GM11168 (cell line): ENCODE data around the gene SCN5A.

Experiments
- in situ Hi-C: fragments of 300-500 bp; cut with MboI; formaldehyde crosslinking; loops from one replicate; pipeline ENCODE4 v1.12.0; 2022; ENCODE audit warnings: low sequenced_read_pairs; ENCODE audit not compliant: unreplicated experiment

Gene SCN5A

DNA sequence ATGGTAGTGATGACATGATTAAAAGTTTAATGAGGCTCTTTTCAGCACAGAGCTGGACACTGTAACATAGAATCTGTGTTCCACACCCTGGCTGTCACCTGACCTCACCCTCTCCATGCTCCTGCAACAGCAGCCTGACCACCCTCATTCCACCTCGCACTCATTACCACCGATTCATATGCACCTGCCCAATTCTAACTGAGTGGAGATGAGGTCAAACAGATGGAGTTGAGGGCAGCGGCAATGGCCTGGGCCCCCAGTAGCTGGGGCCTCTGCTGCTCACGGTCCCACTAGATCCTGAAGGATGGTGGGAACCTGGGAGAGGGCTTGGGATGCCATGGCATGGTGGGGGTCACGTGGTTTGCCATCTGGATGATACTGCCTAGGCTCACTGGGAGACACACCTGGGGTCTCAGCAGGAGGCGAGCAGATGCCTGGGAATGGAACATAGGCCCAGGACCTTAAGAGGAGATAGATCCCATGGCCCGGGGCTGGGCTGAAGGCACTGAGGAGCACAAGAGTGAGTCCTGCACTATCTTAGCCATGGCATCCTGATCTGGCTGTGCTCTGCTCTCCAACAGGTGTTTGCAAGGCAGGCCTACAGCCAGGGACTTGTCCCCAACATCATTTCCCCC is 1.3 kb downstream of the SCN5A start:
- in situ Hi-C loops, result loop anchor here (10.0 kb wide), 1 partner anchor 123 kb away; no protein-coding TSS in a partner anchor

DNA sequence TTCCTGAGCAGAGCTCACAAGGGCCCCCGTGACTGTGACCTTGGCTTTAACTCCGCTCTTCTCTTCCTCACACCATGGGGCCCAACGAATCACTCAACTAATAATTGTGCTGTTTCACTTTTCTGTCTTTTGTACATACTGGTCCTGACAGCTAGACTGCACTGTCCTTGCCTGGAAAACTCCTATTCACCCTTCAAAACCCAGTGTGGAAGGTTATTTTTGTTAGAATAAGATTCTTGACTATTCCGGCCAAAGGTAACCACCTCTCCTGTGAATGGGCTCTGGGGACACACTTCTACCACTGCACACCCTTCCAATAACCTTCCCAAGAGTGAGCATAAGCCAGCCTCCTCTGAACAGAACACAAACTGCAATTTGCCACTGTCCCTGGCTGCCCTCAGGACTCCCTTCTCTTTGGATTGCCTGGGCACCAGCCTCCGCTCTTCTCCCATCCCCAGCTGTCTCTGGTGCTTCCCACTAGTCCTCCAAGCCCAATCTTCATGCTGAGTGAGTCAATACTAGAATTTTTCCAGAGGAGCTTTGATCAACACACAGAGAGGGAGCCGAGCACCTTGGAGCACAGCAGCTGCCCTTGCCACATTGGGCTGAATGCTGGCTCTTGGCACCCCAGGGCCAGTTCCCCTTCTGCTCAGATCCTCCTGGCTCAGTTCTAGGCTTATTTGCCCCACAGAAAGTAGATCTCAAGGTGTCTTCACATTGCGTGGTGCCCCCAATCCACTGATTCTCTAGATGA is 2.1 kb downstream of the SCN5A start:
- in situ Hi-C loops, result loop anchor here (10.0 kb wide), 1 partner anchor 123 kb away; no protein-coding TSS in a partner anchor

DNA sequence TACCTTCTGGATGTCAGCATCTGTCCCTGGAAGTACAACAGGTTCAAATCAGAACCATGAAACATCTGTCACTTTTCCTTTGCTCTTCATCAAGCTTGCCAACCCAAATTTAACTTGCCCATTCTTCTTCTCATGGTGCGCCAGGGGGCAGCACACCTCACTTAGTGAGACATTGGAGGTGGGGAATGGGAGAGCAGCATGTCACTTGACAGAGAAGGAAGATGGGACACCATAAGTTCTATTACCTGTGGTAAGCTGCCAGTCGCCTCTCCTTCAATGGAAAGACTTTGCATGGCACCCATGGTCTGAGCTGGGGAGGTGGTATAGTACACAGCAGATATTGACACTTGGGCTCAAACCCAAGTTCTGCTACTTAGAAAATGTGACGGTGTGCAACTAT is 2.9 kb downstream of the SCN5A start:
- in situ Hi-C loops, result loop anchor here (10.0 kb wide), 1 partner anchor 122 kb away; no protein-coding TSS in a partner anchor

DNA sequence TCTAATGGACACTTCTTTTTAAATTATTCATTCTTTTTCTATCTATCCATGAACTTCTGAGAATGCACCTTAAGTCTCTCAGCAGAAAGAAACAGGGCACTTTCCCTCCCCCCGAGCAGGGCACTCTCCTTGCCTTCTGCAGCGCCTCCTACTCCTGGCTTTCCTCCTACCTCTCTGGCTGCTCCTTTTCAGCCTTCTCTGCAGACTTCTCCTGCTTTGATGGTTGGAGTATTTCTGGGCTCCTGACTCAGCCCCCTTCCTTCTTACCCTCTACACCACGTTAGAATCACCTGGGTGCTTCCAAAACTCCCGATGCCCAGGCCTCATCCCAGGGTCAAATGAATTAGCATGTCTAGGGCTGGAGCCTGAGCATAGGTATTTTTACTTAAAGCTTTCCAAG is 3.4 kb downstream of the SCN5A start:
- in situ Hi-C loops, result loop anchor here (10.0 kb wide), 1 partner anchor 121 kb away; no protein-coding TSS in a partner anchor

DNA sequence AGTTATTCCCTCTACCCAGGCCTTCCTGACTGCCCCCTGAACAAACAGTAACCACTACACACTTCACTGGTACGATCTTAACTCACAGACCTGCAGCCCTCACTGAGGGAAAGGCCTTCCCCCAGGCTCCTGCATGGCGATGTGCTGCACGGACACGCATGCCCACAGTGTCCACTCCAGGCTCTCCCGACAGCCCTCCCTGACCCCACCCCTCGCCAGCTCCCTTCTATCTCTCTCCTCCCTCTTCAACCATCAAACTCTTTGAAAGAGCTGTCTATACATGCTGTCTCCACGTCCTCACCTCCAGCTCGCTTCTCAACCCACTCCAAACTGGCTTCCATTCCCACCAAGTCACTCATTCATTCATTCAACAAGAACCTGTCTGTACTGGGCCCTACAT is 3.9 kb downstream of the SCN5A start:
- in situ Hi-C loops, result loop anchor here (10.0 kb wide), 1 partner anchor 121 kb away; no protein-coding TSS in a partner anchor

DNA sequence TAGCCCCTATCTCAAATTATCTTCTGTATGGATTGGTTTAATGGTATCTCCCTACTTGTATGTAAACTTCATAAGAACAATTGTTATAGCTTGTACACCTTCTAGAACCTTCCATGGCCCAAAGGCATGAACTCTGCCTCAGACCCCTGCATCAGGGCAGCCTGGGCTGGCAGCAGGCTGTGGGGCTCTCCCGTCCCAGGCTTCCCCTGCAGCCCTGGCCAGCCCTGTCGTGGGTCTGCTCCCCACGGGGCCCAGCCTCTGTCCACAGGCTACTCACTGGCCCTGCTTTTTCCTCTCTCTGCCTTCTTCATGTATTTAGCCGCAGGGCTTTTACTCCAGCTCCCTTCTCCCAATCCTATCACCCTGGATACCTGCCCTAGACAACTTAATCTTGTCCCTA is 4.4 kb downstream of the SCN5A start:
- in situ Hi-C loops, result loop anchor here (10.0 kb wide), 1 partner anchor 120 kb away; no protein-coding TSS in a partner anchor

DNA sequence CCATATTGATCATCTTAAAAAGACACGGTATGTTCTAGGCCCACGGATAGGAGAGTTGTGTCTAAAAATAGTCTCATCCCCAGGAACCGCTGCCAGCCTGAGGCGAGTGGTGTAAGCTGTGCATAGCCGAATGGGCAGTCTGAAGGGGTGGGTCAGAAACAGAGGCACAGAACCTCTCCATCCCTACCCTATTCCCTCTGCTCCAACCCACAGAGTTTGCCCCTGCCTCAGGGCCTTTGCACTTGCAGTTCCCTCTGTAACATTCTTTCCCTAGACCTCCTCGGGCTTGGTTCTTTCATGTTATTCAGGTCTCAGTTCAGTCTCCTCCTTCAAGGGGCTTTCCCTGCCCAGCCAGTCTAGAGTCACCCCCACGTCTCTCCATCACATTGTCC is 4.8 kb downstream of the SCN5A start:
- in situ Hi-C loops, result loop anchor here (10.0 kb wide), 1 partner anchor 120 kb away; no protein-coding TSS in a partner anchor

DNA sequence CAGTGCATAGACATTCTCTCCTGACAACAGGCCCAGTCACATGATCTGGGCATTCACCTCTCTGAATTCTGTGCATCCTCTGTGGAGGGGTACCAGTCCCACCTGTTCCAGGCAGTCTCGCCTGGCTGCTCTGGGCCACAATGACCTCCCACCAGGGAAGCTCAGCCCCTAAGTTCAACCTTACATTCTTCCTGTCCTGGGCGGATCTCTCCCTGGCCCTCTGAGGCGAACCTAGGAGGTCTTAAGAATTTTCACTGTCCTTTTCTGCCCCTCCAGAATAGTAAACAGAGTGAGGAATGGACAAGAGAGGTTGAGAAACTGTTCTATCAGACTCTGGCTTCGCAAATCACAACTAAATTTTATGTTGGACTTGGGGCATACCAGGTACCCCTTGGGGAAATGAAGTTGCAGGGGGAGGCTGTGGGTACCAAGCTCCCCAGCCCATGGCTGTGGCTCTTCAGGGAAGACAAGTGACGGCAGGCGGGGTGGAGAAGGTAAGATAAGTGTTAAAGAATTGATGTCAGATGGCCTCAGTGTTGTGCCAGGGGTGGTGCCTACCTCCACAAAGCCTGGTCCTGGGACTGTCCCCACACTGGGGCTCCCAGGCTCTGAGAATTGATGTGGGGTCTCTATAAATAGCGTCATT is 5.3 kb downstream of the SCN5A start:
- in situ Hi-C loops, result loop anchor here (10.0 kb wide), 1 partner anchor 119 kb away; no protein-coding TSS in a partner anchor

DNA sequence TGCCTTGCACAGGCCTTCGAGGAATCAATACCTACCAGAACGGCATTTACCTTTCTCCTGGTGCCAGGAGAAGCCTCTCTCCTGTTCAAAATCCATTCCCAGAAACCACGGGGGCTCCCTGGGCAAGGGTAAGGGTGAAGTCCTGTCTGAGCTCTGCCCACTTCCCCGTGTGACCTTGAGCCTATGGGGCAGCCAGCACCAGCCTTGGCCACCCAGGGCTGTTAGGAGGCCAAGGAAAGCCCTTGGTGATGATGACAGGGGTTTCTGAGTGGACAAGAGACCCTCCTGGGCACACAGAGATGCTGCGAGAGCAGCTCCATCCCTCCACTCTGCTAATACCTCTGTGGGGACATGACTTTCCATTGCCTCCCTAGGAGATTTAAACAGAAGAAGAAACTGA is 5.9 kb downstream of the SCN5A start:
- in situ Hi-C loops, result loop anchor here (10.0 kb wide), 1 partner anchor 119 kb away; no protein-coding TSS in a partner anchor

DNA sequence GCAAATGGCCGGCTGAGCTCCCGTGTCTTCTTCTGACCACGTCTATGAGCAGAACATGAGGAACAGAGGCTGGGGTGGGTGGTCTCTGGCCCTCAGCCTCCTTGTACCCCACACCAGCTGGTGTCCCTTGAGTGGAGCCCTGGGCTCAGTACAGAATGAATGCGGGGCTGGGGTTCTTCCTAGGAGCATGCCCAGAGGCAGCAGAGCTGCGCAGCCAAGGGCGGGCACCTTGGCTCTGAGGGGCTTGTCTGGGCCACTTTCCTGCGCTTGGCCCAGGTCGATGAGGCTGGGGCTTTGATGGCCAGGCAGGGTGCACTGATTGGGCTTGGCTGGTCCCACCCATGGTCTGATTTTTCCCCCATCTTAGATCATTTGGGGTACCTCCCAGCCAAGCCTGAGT is 6.4 kb downstream of the SCN5A start:
- in situ Hi-C loops, result loop anchor here (10.0 kb wide), 1 partner anchor 118 kb away; no protein-coding TSS in a partner anchor

DNA sequence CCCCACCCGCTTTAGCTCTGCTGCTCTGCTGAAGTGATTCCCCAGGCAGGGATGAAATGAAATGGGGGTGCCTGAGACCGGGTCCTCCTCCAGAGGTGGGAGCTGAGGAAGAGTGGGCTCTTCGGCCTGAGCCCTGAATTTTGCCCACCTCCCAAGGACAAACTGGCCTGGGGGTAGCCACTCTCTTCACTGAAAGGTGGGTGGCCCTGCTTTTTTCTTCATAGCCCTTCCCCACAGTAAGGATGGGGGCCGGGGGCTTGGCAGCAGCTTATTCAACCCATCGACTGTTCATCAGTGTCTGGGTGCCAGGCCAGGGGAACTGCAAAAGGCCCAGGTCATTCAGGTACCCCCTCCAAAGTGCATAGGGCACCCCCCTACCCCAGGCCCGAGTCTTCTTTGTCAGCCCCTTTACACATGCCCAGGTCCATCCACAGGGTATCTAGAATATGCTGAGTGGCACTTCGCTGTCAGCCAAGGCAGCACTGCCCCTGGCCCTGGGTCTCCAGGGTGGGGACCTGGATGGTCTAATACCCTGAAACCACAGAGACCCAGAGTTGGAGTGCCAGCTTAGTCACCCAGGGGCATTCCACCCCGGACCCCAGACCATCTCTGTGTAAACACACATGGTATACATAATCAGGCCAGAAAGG is 7.9 kb downstream of the SCN5A start:
- in situ Hi-C loops, result loop anchor here (10.0 kb wide), 1 partner anchor 117 kb away; no protein-coding TSS in a partner anchor

DNA sequence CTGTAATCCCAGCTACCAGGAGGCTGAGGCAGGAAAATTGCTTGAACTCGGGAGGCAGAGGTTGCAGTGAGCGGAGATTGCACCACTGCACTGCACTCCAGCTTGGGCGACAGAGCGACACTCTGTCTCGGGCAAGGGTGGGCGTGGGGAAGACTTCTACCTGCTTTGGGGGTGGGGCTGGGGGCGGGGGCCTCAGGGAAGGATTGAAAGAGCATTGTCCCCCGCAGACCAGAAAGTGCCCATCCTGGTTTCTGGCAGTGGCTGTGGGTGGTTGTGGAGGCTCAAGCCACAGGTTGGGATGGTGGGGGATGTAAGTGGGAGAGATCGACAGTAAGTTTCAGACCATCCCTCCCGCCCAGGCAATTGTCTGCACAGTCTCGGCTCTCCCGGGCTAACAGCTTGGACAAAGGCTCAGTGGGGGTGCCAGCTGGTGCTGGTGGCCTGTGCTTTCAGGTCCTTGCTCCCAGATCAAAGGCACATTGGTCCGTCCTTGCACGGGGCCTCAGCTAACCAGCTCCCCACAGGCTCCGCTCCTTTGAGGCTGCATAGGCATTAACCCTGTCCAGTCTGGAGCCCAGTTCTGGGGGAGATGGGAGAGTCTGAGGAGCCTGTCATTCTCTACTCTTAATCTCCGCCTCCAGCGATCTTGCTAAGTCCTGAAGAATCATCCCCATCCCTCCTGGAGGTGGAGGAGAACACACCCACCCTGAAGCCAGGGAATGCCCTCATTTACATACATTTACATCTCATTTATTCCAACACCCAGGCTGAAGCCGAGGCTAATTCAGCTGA is 8.6 kb downstream of the SCN5A start:
- in situ Hi-C loops, result loop anchor here (10.0 kb wide), 1 partner anchor 116 kb away; no protein-coding TSS in a partner anchor

DNA sequence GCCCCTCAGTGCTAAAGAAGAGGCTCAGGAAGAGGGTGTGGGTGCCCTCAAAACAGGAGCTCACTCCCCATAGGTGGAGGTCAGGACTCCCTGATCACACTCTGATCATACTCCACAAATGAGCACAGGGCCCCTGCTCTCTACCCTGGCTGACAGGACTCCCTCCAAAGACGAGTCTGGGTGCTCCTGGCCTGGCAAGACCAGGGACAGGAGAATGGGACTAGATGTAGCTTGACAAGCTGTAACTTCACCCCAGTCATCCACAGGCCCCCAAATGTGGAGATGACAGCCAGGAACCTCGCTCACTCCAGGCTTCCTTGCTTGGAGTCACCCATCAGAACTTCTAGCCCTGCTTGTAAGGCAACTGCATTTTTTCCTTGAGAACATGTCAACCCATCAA is 11.1 kb downstream of the SCN5A start:
- in situ Hi-C loops, result no loop called here

DNA sequence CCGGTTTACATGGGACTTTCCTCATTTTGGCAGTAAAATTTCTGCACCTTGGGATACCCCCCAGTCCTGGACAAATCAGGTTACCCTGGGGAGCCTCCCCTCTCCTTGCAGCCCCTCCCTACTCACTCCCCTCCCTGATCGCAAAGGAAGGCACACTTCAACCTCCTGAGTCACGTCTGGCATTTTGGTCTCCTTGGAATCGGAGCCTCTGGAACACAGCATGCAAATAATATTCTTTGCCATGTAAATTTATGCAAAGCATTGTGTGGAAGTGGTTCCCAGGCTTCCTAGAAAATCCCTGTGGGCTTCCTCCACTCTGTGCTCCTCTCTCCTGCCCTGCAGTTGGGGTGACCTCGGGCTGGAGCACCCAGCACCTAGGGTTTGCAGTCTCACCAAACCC is 11.6 kb downstream of the SCN5A start:
- in situ Hi-C loops, result no loop called here

DNA sequence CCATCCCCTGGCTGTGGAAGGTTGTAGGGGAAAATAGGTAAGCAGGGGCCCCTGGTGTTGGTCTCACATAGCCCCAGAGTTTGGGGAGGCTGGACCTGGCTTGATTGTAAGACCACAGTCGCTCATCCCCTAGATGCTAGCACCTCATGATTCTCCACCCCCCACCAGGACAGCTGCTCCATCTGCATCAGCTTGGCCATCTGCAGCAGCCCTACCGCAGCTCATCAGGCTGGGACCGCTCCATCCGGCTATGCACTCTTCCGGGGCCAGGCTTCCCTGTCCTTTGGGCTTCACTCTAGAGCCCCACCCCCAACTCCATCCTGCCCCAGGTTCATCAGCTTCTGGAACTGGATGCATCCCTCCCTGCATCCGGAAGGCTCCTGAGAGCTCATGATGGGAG is 12.6 kb downstream of the SCN5A start:
- in situ Hi-C loops, result no loop called here

DNA sequence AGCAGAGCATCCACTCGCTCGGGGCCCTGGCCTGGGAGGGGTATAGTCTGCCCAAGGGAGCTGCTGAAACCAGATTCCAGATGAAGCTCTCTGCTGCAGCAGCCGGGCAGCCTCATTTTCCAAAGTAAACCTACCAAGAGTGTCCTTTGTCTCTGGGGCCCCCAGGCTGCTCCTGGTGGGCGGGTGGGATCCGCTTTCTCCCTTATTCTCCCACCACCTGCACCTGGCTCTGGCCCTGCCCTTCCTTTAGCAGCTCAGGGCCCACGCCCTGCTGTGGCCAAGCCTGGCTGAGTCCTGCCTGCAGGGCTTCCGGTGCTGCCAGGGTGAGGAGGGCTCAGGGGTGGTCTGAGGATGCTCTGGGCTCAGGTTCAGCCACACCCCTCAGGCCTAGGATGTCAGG is 13.0 kb downstream of the SCN5A start:
- in situ Hi-C loops, result no loop called here

DNA sequence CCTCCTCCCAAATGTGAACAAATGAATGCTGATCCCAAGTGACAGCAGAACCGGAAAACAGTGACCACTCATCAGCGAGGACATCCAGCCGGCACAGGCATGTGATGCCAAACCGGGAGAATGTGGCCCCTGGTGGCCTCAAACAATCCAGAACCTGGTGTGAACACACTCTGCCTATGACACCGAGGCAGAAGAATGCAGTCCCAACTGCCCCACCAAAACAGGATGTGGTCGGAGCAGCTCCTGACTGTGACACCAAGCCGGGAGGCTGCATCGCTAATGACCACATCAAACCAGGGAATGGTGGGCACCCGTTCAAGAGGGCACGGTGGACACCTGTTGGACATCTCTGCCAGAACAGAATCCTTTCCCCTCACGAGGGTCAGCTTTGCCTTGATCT is 15.4 kb downstream of the SCN5A start:
- in situ Hi-C loops, result no loop called here

DNA sequence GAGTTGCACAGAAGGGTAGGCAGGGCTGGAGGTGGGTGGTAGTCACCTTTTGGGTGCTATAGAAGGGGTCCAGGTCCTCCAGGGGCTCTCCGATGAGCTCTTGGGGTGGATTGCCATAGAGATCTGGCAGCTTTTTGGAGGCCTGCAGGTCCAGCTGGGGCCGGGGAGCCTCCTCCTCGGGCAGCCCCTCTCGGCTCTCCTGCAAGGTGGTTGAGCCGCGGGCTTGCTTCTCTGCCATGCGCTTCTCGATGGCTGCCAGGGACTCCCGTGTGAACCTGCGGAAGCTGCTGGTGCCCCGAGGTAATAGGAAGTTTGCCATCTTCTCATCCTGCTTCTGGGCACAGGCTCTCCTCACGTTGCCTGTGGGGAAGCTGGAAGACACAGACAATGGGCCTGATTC is 16.5 kb downstream of the SCN5A start:
- in situ Hi-C loops, result no loop called here

DNA sequence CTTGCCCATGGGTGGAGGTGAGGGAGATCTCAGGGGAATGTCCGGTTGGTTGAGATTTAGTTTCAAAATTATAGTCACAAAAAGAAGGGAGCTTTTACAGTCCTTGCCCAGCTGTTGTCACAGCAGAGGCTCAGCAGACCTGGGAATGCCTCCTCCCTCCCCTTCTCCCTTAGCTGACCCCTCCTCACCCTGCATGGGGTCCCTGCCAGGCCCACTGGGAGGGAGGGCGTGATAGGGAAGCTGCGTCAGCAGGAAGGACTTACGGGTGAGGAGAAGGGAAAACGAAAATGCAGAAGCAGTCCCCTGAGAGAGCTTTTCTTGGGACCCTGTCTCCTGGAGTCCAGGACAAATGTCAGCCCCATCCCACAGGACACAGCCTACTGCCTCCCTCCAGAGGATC is 18.9 kb downstream of the SCN5A start:
- in situ Hi-C loops, result no loop called here
